A549 (cell line): Measurements from ENCODE around the gene CDK4.

Experiments
- BHLHE40 ChIP-seq: IDR thresholded peaks from 2 replicates; pipeline ENCODE4 v1.6.1; 2012; ENCODE audit warnings: low read depth, low read length, inconsistent platforms
- EHMT2 ChIP-seq: fragments of 200-600 bp; sonication (generic); IDR thresholded peaks from 2 replicates; pipeline ENCODE4 v1.6.1; 2016; ENCODE audit warnings: antibody characterized with exemption, low read depth, mild to moderate bottlenecking, moderate library complexity
- EP300 ChIP-seq, 2 experiments: fragments of >200 bp; sonication (Bioruptor Twin); formaldehyde crosslinking; IDR thresholded peaks; 2 replicates in 1 of 2; 3 replicates in 1 of 2; pipeline ENCODE4 v1.6.1; 2016 to 2017
- MYC ChIP-seq: IDR thresholded peaks from 2 replicates; pipeline ENCODE4 v1.6.1; 2012; ENCODE audit warnings: mild to moderate bottlenecking, inconsistent platforms, low read length, improper control_type of control experiment, borderline replicate concordance
- RAD21 ChIP-seq, 2 experiments: fragments of >200 bp in 1 of 2; sonication (Bioruptor Twin) in 1 of 2; formaldehyde crosslinking in 1 of 2; IDR thresholded peaks in 1 of 2; conservative IDR thresholded peaks in 1 of 2; 2 replicates in 1 of 2; 3 replicates in 1 of 2; pipeline ENCODE4 v1.6.1; 2012 to 2018; ENCODE audit warnings: inconsistent platforms in 1 of 2
- ZC3H11A ChIP-seq: fragments of 450-650 bp; IDR thresholded peaks from 2 replicates; pipeline ENCODE4 v1.6.1; 2014; ENCODE audit warnings: antibody characterized with exemption, mild to moderate bottlenecking
- TF ChIP-seq, protein P1 (sequence below): fragments of >200 bp; sonication (Bioruptor Twin); formaldehyde crosslinking; IDR thresholded peaks from 3 replicates; pipeline ENCODE4 v1.5.1; 2016
- TF ChIP-seq, protein P2 (sequence below): fragments of 450-650 bp; IDR thresholded peaks from 2 replicates; pipeline ENCODE4 v1.6.1; 2014; ENCODE audit warnings: antibody characterized with exemption

DNA sequence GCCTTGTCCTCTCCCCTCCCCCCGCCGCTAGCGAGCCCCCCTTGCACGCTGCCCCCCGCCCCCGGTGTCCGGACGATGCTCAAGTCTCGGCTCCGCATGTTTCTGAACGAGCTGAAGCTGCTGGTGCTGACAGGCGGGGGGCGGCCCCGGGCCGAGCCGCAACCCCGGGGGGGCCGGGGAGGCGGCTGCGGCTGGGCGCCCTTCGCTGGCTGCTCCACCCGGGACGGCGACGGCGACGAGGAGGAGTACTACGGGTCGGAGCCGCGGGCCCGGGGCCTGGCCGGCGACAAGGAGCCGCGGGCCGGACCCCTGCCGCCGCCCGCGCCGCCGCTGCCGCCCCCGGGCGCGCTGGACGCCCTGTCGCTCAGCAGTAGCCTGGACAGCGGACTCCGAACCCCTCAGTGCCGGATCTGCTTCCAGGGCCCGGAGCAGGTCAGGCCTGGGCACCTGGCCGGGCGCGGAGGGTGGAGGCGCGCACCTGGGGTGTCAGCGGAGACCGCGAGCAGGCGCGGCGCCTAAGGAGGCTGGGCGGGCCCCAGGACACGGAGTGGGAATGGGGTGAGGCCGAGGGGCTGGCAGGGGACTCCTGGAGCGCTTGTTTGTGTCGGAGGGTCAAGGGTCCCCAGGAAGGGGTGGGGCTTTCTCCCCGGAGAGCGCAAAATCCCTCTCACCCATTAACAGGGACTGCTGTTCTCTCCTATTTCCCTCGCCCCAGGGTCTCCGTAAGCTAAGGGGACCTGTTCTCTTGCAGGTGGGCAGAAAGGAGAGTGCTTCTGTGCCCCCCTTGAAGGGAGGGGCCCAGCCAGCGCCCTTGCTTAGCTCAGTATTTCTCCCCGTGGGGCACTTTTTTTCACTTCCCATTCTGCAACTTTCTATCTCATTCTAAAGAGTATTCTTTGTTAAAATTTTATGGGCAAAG is 3.6 kb upstream of the CDK4 start:
- TF ChIP-seq EP300 (IDR thresholded peaks at IDR 0.05) (no peak), EHMT2 (no peak), MYC (no peak), BHLHE40 (no peak), RAD21 (conservative IDR thresholded peaks at IDR 0.05 in 1 of 2, IDR thresholded peaks at IDR 0.05 in 1 of 2) (no peak), ZC3H11A (no peak)
- TF ChIP-seq, protein P1, sequence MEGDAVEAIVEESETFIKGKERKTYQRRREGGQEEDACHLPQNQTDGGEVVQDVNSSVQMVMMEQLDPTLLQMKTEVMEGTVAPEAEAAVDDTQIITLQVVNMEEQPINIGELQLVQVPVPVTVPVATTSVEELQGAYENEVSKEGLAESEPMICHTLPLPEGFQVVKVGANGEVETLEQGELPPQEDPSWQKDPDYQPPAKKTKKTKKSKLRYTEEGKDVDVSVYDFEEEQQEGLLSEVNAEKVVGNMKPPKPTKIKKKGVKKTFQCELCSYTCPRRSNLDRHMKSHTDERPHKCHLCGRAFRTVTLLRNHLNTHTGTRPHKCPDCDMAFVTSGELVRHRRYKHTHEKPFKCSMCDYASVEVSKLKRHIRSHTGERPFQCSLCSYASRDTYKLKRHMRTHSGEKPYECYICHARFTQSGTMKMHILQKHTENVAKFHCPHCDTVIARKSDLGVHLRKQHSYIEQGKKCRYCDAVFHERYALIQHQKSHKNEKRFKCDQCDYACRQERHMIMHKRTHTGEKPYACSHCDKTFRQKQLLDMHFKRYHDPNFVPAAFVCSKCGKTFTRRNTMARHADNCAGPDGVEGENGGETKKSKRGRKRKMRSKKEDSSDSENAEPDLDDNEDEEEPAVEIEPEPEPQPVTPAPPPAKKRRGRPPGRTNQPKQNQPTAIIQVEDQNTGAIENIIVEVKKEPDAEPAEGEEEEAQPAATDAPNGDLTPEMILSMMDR: no peak
- TF ChIP-seq, protein P2, sequence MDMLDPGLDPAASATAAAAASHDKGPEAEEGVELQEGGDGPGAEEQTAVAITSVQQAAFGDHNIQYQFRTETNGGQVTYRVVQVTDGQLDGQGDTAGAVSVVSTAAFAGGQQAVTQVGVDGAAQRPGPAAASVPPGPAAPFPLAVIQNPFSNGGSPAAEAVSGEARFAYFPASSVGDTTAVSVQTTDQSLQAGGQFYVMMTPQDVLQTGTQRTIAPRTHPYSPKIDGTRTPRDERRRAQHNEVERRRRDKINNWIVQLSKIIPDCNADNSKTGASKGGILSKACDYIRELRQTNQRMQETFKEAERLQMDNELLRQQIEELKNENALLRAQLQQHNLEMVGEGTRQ: no peak
